ENCODE data around the gene TGFBI. TPM values are rescaled to one million over a fixed set of nuclear protein-coding genes. Genes with fewer than 3 reads are reported as not detected.

The TGFBI gene
- total RNA-seq, 1 donor from 2014 or later: 345 TPM

DNA sequence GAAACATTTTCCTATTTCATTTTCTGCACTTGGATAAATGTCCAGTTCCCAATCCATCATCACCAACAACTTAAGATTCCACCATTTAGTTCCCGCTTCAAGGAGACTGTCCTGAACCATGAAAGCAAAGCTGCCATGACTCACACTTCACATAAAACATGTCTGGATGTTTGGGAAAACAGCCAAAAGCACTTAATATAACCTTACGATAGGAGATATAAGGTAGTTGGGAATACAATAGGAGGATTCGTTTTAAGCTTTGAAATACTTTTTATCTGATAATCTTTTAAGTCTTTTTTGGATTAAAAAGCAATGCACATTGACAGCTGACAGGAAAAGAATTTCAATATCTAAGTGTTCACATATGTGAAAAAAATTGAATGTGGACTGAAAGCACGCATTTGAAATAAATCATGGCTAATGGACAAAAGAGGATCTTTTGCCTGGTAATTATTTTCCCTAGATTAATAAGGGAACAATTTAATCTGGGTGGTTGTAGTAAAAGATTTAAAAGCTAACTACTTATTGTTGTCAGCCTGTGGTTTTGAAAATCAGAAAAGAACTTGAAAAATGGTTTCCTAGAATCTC is 17.3 kb upstream of the TGFBI start:
- no peak overlapping the region for H3K4me3 Mint-ChIP-seq
- peaks cover 57% of the 10 kb centered on the region for H3K4me1 Mint-ChIP-seq
- H3K9me3 Mint-ChIP-seq: peaks cover 3% of the 10 kb centered on the region
- H3K27me3 Mint-ChIP-seq (ENCODE audit: low read depth): peaks cover 7% of the 10 kb centered on the region
- no peak for DNase-seq (ENCODE audit: low spot score in 2 of 2, unreplicated experiment in 2 of 2)
- peak overlapping the region; percentile 84 for H3K27ac Mint-ChIP-seq
- no peaks in the 10 kb centered on the region for H3K36me3 Mint-ChIP-seq
- TF ChIP-seq, protein P1, sequence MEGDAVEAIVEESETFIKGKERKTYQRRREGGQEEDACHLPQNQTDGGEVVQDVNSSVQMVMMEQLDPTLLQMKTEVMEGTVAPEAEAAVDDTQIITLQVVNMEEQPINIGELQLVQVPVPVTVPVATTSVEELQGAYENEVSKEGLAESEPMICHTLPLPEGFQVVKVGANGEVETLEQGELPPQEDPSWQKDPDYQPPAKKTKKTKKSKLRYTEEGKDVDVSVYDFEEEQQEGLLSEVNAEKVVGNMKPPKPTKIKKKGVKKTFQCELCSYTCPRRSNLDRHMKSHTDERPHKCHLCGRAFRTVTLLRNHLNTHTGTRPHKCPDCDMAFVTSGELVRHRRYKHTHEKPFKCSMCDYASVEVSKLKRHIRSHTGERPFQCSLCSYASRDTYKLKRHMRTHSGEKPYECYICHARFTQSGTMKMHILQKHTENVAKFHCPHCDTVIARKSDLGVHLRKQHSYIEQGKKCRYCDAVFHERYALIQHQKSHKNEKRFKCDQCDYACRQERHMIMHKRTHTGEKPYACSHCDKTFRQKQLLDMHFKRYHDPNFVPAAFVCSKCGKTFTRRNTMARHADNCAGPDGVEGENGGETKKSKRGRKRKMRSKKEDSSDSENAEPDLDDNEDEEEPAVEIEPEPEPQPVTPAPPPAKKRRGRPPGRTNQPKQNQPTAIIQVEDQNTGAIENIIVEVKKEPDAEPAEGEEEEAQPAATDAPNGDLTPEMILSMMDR (IDR thresholded peaks at IDR 0.05; ENCODE audit: unreplicated experiment): no peak

DNA sequence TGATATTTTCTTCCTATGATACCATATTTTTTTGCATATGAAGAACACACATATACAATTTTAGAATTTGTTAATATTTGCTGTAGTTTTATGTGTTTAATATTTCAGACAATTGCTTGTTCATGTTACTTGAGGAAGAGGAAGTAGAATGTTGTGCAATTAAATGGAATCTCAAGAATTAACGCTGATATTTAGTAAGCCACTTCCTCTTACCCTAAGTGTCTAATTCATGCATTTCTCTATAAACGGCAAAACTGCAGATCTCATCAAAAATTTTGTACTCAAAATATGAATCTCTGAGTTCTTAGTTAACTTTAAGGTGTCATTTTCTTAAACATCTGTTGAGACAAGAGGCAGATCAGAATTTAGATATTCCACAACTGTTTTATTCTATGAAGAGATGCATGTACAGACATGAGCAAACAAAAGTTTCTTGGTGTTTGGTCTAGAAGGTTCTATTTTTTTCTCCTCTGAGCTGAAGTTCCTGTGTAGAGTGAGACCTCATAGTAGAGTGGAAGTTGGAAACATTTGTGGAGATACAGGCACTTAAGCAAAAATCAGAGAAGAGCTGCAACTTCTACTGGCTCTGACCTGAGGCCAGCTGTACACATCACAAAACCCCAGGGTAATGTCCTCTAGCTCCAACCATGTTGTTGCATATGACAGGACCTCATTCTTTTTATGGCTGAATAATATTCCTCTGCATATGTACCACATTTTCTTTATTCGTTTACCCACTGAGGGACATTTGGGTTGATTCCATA is 16.6 kb upstream of the TGFBI start:
- TF ChIP-seq, protein P1 (IDR thresholded peaks at IDR 0.05; ENCODE audit: unreplicated experiment): no peak
- H3K27me3 Mint-ChIP-seq (ENCODE audit: low read depth): peaks cover 7% of the 10 kb centered on the region
- H3K4me3 Mint-ChIP-seq: no peak overlapping the region
- no peaks in the 10 kb centered on the region for H3K36me3 Mint-ChIP-seq
- H3K9me3 Mint-ChIP-seq: peaks cover 3% of the 10 kb centered on the region
- no peak for DNase-seq (ENCODE audit: low spot score in 2 of 2, unreplicated experiment in 2 of 2)
- peaks cover 60% of the 10 kb centered on the region for H3K4me1 Mint-ChIP-seq
- peak overlapping the region; percentile 84 for H3K27ac Mint-ChIP-seq

DNA sequence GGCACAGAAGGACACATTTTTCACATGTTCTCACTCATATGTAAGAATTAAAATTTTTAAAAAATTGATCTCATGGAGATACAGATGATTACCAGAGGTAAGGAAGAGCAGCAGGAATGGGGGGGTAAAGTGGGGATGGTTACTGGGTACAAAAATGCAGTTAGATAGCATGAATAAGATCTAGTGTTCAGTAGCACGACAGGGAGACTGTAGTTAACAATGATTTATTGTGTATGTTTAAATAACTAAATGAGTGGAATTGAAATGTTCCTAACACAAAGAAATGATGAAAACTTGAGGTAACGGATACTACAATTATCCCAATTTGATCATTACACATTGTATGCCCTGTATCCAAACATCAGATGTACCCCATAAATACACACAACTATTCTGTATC is 15.2 kb upstream of the TGFBI start:
- DNase-seq (ENCODE audit: low spot score in 2 of 2, unreplicated experiment in 2 of 2): no peak
- H3K36me3 Mint-ChIP-seq: no peaks in the 10 kb centered on the region
- H3K27ac Mint-ChIP-seq: peak overlapping the region; percentile 76
- no peaks in the 10 kb centered on the region for H3K9me3 Mint-ChIP-seq
- H3K4me1 Mint-ChIP-seq: peaks cover 67% of the 10 kb centered on the region
- TF ChIP-seq, protein P1 (IDR thresholded peaks at IDR 0.05; ENCODE audit: unreplicated experiment): no peak
- H3K27me3 Mint-ChIP-seq (ENCODE audit: low read depth): no peaks in the 10 kb centered on the region
- H3K4me3 Mint-ChIP-seq: no peak overlapping the region

DNA sequence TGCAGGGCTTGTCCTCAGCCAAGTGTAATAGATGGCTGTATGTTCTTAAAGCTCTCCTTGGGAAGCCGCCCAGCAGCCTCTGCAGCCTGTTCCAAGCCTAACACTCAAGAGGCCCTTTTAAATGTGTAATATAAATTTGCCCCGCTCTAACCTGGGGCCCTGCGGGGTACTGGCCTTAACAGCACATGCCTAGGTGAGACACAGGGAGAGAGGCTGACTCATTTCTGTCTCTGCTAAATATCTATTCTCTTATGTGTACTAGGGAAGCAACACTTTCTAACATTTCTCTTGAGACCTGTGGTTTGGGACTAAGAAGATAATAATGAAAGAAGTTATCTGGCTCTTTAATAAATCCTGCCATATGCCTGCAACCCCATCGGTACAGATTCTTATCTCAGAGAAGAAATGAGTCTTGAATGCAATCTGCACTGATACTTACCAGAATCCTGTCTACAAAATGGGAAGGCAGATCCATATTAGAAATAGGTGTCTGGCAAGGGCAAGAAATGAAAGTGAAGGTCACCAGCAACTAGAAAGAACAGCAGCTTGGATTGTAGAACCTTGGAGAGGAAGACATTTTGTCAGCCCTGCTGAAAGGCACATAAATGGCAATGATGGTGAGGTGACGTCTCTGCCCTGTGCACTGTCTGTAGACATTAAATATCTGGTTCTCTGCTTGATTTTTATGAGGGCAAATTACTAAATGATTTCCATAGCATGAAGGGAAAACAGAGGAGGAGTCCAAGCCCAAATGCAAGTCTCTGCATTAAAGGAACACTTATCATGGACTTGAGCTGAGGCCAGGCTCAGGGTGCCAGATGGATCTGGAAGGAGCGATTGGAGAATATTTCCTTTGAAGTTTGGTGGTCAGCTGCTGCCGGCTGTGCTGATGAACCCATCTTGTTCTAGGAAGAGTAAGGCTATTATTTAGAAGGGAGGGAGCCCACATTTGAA is 14.5 kb upstream of the TGFBI start:
- no peak for DNase-seq (ENCODE audit: low spot score in 2 of 2, unreplicated experiment in 2 of 2)
- Mint-ChIP-seq H3K4me1 (peaks cover 75% of the 10 kb centered on the region), H3K4me3 (no peak overlapping the region)

DNA sequence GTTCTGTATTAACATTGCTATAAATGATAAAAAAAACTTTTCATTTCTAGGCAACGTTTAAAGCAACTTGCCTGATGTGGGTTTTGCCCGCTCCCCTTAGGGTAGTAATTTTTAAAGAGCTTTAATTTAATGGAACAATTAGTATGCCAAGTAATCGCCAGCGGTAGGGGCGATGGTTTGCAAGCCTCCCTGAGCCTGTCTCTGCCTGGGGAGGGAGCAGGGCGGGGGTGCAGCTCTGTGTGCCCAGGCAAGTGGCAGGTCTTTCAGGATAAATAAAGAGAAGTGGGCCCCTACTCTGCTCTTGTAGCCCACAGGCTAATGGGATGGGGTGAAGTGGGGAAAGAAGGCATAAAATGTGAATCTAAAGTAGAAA is 13.8 kb upstream of the TGFBI start:
- H3K36me3 Mint-ChIP-seq: no peaks in the 10 kb centered on the region
- H3K9me3 Mint-ChIP-seq: no peaks in the 10 kb centered on the region
- TF ChIP-seq, protein P1 (IDR thresholded peaks at IDR 0.05; ENCODE audit: unreplicated experiment): no peak
- no peak for DNase-seq (ENCODE audit: low spot score in 2 of 2, unreplicated experiment in 2 of 2)
- H3K4me1 Mint-ChIP-seq: peaks cover 82% of the 10 kb centered on the region
- H3K27me3 Mint-ChIP-seq (ENCODE audit: low read depth): no peaks in the 10 kb centered on the region
- H3K4me3 Mint-ChIP-seq: no peak overlapping the region
- no peak overlapping the region for H3K27ac Mint-ChIP-seq

More for the DNA sequence above, 14.5 kb upstream of the TGFBI start:
- TF ChIP-seq, protein P1 (IDR thresholded peaks at IDR 0.05; ENCODE audit: unreplicated experiment): no peak
- no peaks in the 10 kb centered on the region for H3K9me3 Mint-ChIP-seq
- no peaks in the 10 kb centered on the region for H3K27me3 Mint-ChIP-seq (ENCODE audit: low read depth)
- H3K36me3 Mint-ChIP-seq: no peaks in the 10 kb centered on the region
- H3K27ac Mint-ChIP-seq: peak overlapping the region; percentile 76
